HepG2 (cell line): Measurements from ENCODE around the gene PRR22. TPM values are rescaled to one million over a fixed set of nuclear protein-coding genes. Genes with fewer than 3 reads are reported as not detected.

Experiments used
- AGO1 ChIP-seq: fragments of 200-400 bp; formaldehyde crosslinking; IDR thresholded peaks from 2 replicates; pipeline ENCODE4 v1.6.1; 2017; ENCODE audit warnings: mild to moderate bottlenecking, low read depth, low read length, moderate library complexity; ENCODE audit not compliant: poor library complexity, severe bottlenecking
- AGO2 ChIP-seq: fragments of 200-400 bp; formaldehyde crosslinking; optimal IDR thresholded peaks from 2 replicates; pipeline ENCODE3; 2017; ENCODE audit warnings: mild to moderate bottlenecking, low read depth, low read length, moderate library complexity
- GATA4 ChIP-seq: sonication (generic); IDR thresholded peaks from 2 replicates; pipeline ENCODE4 v1.6.1; 2016; ENCODE audit warnings: antibody characterized with exemption, low read depth, borderline replicate concordance
- GATAD1 ChIP-seq: IDR thresholded peaks from 2 replicates; pipeline ENCODE4 v1.6.1; 2016; ENCODE audit warnings: missing genetic modification reagents, missing compliant biosample characterization
- KDM4B ChIP-seq: sonication (generic); formaldehyde crosslinking; IDR thresholded peaks from 2 replicates; pipeline ENCODE4 v1.4.0; 2020; ENCODE audit warnings: missing genetic modification reagents
- MAFF ChIP-seq: IDR thresholded peaks from 2 replicates; pipeline ENCODE4 v1.6.1; 2011; ENCODE audit warnings: low read depth, low read length, improper control_type of control experiment
- POLR2G ChIP-seq: fragments of 200-400 bp; formaldehyde crosslinking; IDR thresholded peaks from 2 replicates; pipeline ENCODE4 v1.6.1; 2018; ENCODE audit warnings: mild to moderate bottlenecking, low read depth, low read length, moderate library complexity
- SSRP1 ChIP-seq: IDR thresholded peaks from 2 replicates; pipeline ENCODE4 v1.6.1; 2016; ENCODE audit warnings: control low read depth
- TAF1 ChIP-seq: sonication (generic); formaldehyde crosslinking; IDR thresholded peaks from 2 replicates; pipeline ENCODE4 v1.4.0; 2020; ENCODE audit warnings: missing genetic modification reagents
- TBX3 ChIP-seq: fragments of 450-650 bp; IDR thresholded peaks from 2 replicates; pipeline ENCODE4 v1.6.1; 2017; ENCODE audit warnings: antibody characterized with exemption, mild to moderate bottlenecking, inconsistent platforms, borderline replicate concordance
- ZBTB1 ChIP-seq: sonication (generic); formaldehyde crosslinking; IDR thresholded peaks from 2 replicates; pipeline ENCODE4 v1.4.0; 2020; ENCODE audit warnings: missing genetic modification reagents, borderline replicate concordance
- ZBTB44 ChIP-seq: sonication (generic); formaldehyde crosslinking; IDR thresholded peaks from 2 replicates; pipeline ENCODE4 v1.4.0; 2020; ENCODE audit warnings: missing genetic modification reagents
- ZBTB46 ChIP-seq: sonication (generic); formaldehyde crosslinking; IDR thresholded peaks from 2 replicates; pipeline ENCODE4 v1.4.0; 2020; ENCODE audit warnings: mild to moderate bottlenecking, missing genetic modification reagents, borderline replicate concordance
- ZC3H13 ChIP-seq: sonication (generic); formaldehyde crosslinking; IDR thresholded peaks from 2 replicates; pipeline ENCODE4 v1.8.1; 2023; ENCODE audit warnings: mild to moderate bottlenecking, missing genetic modification reagents, moderate library complexity
- ZFP90 ChIP-seq: sonication (generic); formaldehyde crosslinking; IDR thresholded peaks from 2 replicates; pipeline ENCODE4 v1.8.0; 2022; ENCODE audit warnings: missing genetic modification reagents, mild to moderate bottlenecking, inconsistent platforms, borderline replicate concordance
- ZMYM3 ChIP-seq: sonication (generic); formaldehyde crosslinking; IDR thresholded peaks from 2 replicates; pipeline ENCODE4 v1.5.1; 2020; ENCODE audit warnings: mild to moderate bottlenecking, missing genetic modification reagents
- ZNF414 ChIP-seq: sonication (generic); formaldehyde crosslinking; IDR thresholded peaks from 2 replicates; pipeline ENCODE4 v1.5.0; 2020; ENCODE audit warnings: missing genetic modification reagents
- ZNF552 ChIP-seq: sonication (generic); formaldehyde crosslinking; IDR thresholded peaks from 2 replicates; pipeline ENCODE4 v1.9.0; 2022; ENCODE audit warnings: missing genetic modification reagents, mild to moderate bottlenecking, borderline replicate concordance
- ZNF7 ChIP-seq: IDR thresholded peaks from 2 replicates; pipeline ENCODE4 v1.6.1; 2016; ENCODE audit warnings: missing biosample characterization, missing genetic modification reagents
- ZNF720 ChIP-seq: sonication (generic); formaldehyde crosslinking; IDR thresholded peaks from 2 replicates; pipeline ENCODE4 v1.4.0; 2020; ENCODE audit warnings: missing genetic modification reagents
- ZNF768 ChIP-seq: sonication (generic); formaldehyde crosslinking; IDR thresholded peaks from 2 replicates; pipeline ENCODE4 v1.4.0; 2020; ENCODE audit warnings: missing genetic modification reagents
- polyA plus RNA-seq, 8 experiments: library from polyadenylated mRNA; depleted of rRNA in 3 of 8; stranded (reverse) in 7 of 8; unstranded in 1 of 8; fragments of >200 nt; fragmentation: Illumina TruSeq in 4 of 8; extraction: Trizol in 4 of 8; gene quantifications; 2 replicates each; pipeline versions ENCODE4 v1.2.1 to v1.2.3, GENCODE V29; 2011 to 2016; ENCODE audit warnings: low read depth in 4 of 8, missing spikeins in 1 of 8, mixed read lengths in 1 of 8; ENCODE audit not compliant: insufficient read depth in 1 of 8
- total RNA-seq, 5 experiments: library from RNA; depleted of rRNA; stranded (reverse); fragments of >200 nt; fragmentation: Illumina TruSeq; extraction: Trizol; gene quantifications; 2 replicates each; pipeline ENCODE4 v1.2.3, GENCODE V29; 2016; ENCODE audit warnings: low read depth in 1 of 5

PRR22 gene
- total and polyA plus RNA-seq, 2 of the 13 experiments (the other 11 are each of a cell fraction or from before 2014, with no cell fraction given) = 0.84 to 2.3 TPM

GRCh38 chr19:5829567-5830310, 45.2 kb upstream of the PRR22 start (continued):
- TF ChIP-seq KDM4B (no peak), ZNF414 (CRISPR knock-in tag) (no peak), ZMYM3 (CRISPR knock-in tag) (peak; percentile 87), AGO1 (peak; percentile 60), ZBTB44 (CRISPR knock-in tag) (no peak), TAF1 (CRISPR knock-in tag) (no peak), SSRP1 (CRISPR knock-in tag) (0 out of 2 replicates have a peak, but pooled peaks have one; percentile 21), ZNF768 (peak; percentile 70; the same call in 1 of the 2 replicates), GATA4 (no peak), ZBTB46 (no peak), TBX3 (no peak), ZBTB1 (CRISPR knock-in tag) (no peak), POLR2G (peak; percentile 12; the same call in 1 of the 2 replicates), ZC3H13 (peak; percentile 47; the same call in 1 of the 2 replicates), ZNF720 (CRISPR knock-in tag) (no peak), AGO2 (peak; percentile 43), ZFP90 (CRISPR knock-in tag) (no peak), ZNF7 (CRISPR knock-in tag) (no peak), MAFF (no peak), GATAD1 (no peak), ZNF552 (CRISPR knock-in tag) (no peak)
